HCT116 (cell line): ENCODE data around the gene GREB1L. TPM values are rescaled to one million over a fixed set of nuclear protein-coding genes. Genes with fewer than 3 reads are reported as not detected.

Source experiments
- ATAC-seq: fragments of 200-7000 bp; cut with Tn5 transposase; 2 replicates; pipeline ENCODE4 v1.9.1; 2020; ENCODE audit warnings: mild to moderate bottlenecking, moderate library complexity
- BruUV-seq: library from RNA; stranded (reverse); fragments of 400-500 nt; replicated peaks from 2 replicates; lab custom pipeline; 2021; lab: Mats Ljungman, UMichigan
- CTCF ChIA-PET: fragments of 300-600 bp; sonication (Branson Sonifier 250); formaldehyde crosslinking; loops from one replicate; lab custom pipeline; 2021; ENCODE audit warnings: antibody characterized with exemption; lab: Charles Lee
- POLR2A ChIA-PET: fragments of 300-600, 350-600 bp; sonication (Branson Sonifier 250); formaldehyde crosslinking; loops from one replicate; lab custom pipeline; 2021; ENCODE audit warnings: antibody characterized with exemption; lab: Charles Lee
- RAD21 ChIA-PET, 2 experiments: fragments of 300-600 bp; sonication (Branson Sonifier 250); formaldehyde crosslinking; loops; one replicate each; lab custom pipeline; 2023; ENCODE audit warnings: low total read pairs in 2 of 2; ENCODE audit not compliant: uncharacterized antibody in 2 of 2, unreplicated experiment in 2 of 2, low non-redundant PET in 1 of 2; lab: Charles Lee
- DNase-seq: peaks from one replicate; pipeline ENCODE4 v3.0.0-alpha.2; 2010; ENCODE audit warnings: low read depth, low spot score
- H2AFZ ChIP-seq: fragments of 200-600 bp; shearing (Covaris generic), sonication (generic); 2 replicates; pipeline ENCODE4 v1.6.1; 2017; ENCODE audit warnings: low read depth, mixed run types, mixed read lengths, antibody characterized with exemption, low read length; ENCODE audit not compliant: poor library complexity, severe bottlenecking
- H3K27ac ChIP-seq: 2 replicates; pipeline ENCODE4 v1.5.1; 2012; ENCODE audit warnings: low read depth, low read length
- H3K27me3 ChIP-seq: fragments of 200-600 bp; sonication (generic); 2 replicates; pipeline ENCODE4 v1.6.1; 2016; ENCODE audit warnings: mixed run types, low read length, mixed read lengths; ENCODE audit not compliant: insufficient read depth
- H3K36me3 ChIP-seq, 2 experiments: fragments of 200-500 bp in 1 of 2; fragments of 200-600 bp in 1 of 2; sonication (Bioruptor generic) in 1 of 2; sonication (generic) in 1 of 2; 2 replicates each; pipeline versions ENCODE4 v1.5.1 to v1.6.1; 2014 to 2016; ENCODE audit warnings: low read length in 2 of 2, inconsistent platforms in 1 of 2, mixed read lengths in 1 of 2, mixed run types in 1 of 2; ENCODE audit not compliant: insufficient read depth in 2 of 2, control insufficient read depth in 1 of 2
- H3K4me1 ChIP-seq, 2 experiments: fragments of 200-600 bp in 1 of 2; sonication (generic) in 1 of 2; 2 replicates each; pipeline versions ENCODE4 v1.5.1 to v1.6.1; 2012 to 2017; ENCODE audit warnings: low read length in 2 of 2, inconsistent platforms in 1 of 2, mild to moderate bottlenecking in 1 of 2, mixed read lengths in 1 of 2, mixed run types in 1 of 2, moderate library complexity in 1 of 2; ENCODE audit not compliant: insufficient read depth in 2 of 2, control insufficient read depth in 1 of 2
- H3K4me2 ChIP-seq: fragments of 200-600 bp; sonication (generic); 2 replicates; pipeline ENCODE4 v1.6.1; 2017; ENCODE audit warnings: mixed run types, low read length, mixed read lengths
- H3K4me3 ChIP-seq, 2 experiments: fragments of 200-600 bp in 1 of 2; sonication (generic) in 1 of 2; replicated peaks in 1 of 2; 2 replicates each; pipeline ENCODE4 v1.5.1; 2011 to 2016; ENCODE audit warnings: low read length in 2 of 2, control low read depth in 1 of 2, low read depth in 1 of 2, mild to moderate bottlenecking in 1 of 2, mixed read lengths in 1 of 2, mixed run types in 1 of 2
- H3K79me2 ChIP-seq: fragments of 200-600 bp; sonication (generic); 2 replicates; pipeline ENCODE4 v1.6.1; 2017; ENCODE audit warnings: mild to moderate bottlenecking, mixed run types, low read length, moderate library complexity, mixed read lengths; ENCODE audit not compliant: insufficient read depth
- H3K9ac ChIP-seq: fragments of 200-600 bp; sonication (generic); 2 replicates; pipeline ENCODE4 v1.6.1; 2016; ENCODE audit warnings: low read length, mixed read lengths
- H3K9me2 ChIP-seq: fragments of 200-600 bp; sonication (generic), shearing (Covaris generic); 2 replicates; pipeline ENCODE4 v1.6.1; 2017; ENCODE audit warnings: mixed run types, mild to moderate bottlenecking, moderate library complexity; ENCODE audit not compliant: insufficient read depth
- H3K9me3 ChIP-seq, 2 experiments: fragments of 200-500 bp in 1 of 2; fragments of 200-600 bp in 1 of 2; sonication (Bioruptor generic) in 1 of 2; sonication (generic) in 1 of 2; 2 replicates each; pipeline ENCODE4 v1.6.1; 2014 to 2017; ENCODE audit warnings: low read length in 2 of 2, mixed read lengths in 2 of 2, inconsistent platforms in 1 of 2, low read depth in 1 of 2, mild to moderate bottlenecking in 1 of 2, mixed run types in 1 of 2, moderate library complexity in 1 of 2; ENCODE audit not compliant: control insufficient read depth in 1 of 2, insufficient read depth in 1 of 2
- H4K20me1 ChIP-seq: fragments of 200-600 bp; sonication (generic), shearing (Covaris generic); 2 replicates; pipeline ENCODE4 v1.6.1; 2017; ENCODE audit warnings: mixed run types, mild to moderate bottlenecking, moderate library complexity; ENCODE audit not compliant: insufficient read depth
- CEBPB ChIP-seq: IDR thresholded peaks from 2 replicates; pipeline ENCODE4 v1.6.1; 2012; ENCODE audit warnings: low read depth
- ELF1 ChIP-seq: IDR thresholded peaks from 2 replicates; pipeline ENCODE4 v1.6.1; 2012; ENCODE audit warnings: low read depth, borderline replicate concordance
- EZH2phosphoT487 ChIP-seq: fragments of 200-600 bp; IDR thresholded peaks from 2 replicates; pipeline ENCODE4 v1.6.1; 2018; ENCODE audit warnings: antibody characterized with exemption, borderline replicate concordance
- FOSL1 ChIP-seq: IDR thresholded peaks from 2 replicates; pipeline ENCODE4 v1.6.1; 2012; ENCODE audit warnings: low read depth
- POLR2A ChIP-seq: IDR thresholded peaks from 2 replicates; pipeline ENCODE4 v1.7.0; 2011; ENCODE audit warnings: borderline replicate concordance; ENCODE audit not compliant: insufficient read depth, insufficient read length; ENCODE audit errors: extremely low read depth
- RAD21 ChIP-seq: IDR thresholded peaks from 2 replicates; pipeline ENCODE4 v1.6.1; 2012; ENCODE audit warnings: low read depth, mild to moderate bottlenecking
- SIN3A ChIP-seq: IDR thresholded peaks from 2 replicates; pipeline ENCODE4 v1.6.1; 2012; ENCODE audit warnings: low read depth
- SP1 ChIP-seq: IDR thresholded peaks from 2 replicates; pipeline ENCODE4 v1.6.1; 2012; ENCODE audit warnings: low read depth
- TCF7L2 ChIP-seq: IDR thresholded peaks from 2 replicates; pipeline ENCODE4 v1.7.0; 2011; ENCODE audit warnings: borderline replicate concordance, inconsistent platforms; ENCODE audit not compliant: insufficient read depth, insufficient read length; ENCODE audit errors: extremely low read depth
- YY1 ChIP-seq: IDR thresholded peaks from 2 replicates; pipeline ENCODE4 v1.6.1; 2011; ENCODE audit warnings: low read length, low read depth, moderate library complexity, mild to moderate bottlenecking; ENCODE audit not compliant: insufficient replicate concordance; ENCODE audit errors: extremely low read depth
- ZFX ChIP-seq: fragments of 450-650 bp; IDR thresholded peaks from 2 replicates; pipeline ENCODE4 v1.6.1; 2017
- ZNF274 ChIP-seq: fragments of 200-500 bp; sonication (Bioruptor generic); IDR thresholded peaks from 2 replicates; pipeline ENCODE4 v1.6.1; 2014; ENCODE audit warnings: mild to moderate bottlenecking, low read depth, low read length, inconsistent platforms
- intact Hi-C: fragments of 100-400 bp; cut with micrococcal nuclease; formaldehyde crosslinking; loops from 2 replicates; pipeline ENCODE4 v1.10.0; 2022
- total RNA-seq: library from RNA; stranded (reverse); gene quantifications from one replicate; pipeline ENCODE4 v1.2.1, GENCODE V29; 2021; ENCODE audit not compliant: unreplicated experiment
- TF ChIP-seq, protein P1 (sequence below): IDR thresholded peaks from 2 replicates; pipeline ENCODE4 v1.6.1; 2012

Gene GREB1L
- total RNA-seq, 1 experiment from 2014 or later, result 12.2 TPM

DNA sequence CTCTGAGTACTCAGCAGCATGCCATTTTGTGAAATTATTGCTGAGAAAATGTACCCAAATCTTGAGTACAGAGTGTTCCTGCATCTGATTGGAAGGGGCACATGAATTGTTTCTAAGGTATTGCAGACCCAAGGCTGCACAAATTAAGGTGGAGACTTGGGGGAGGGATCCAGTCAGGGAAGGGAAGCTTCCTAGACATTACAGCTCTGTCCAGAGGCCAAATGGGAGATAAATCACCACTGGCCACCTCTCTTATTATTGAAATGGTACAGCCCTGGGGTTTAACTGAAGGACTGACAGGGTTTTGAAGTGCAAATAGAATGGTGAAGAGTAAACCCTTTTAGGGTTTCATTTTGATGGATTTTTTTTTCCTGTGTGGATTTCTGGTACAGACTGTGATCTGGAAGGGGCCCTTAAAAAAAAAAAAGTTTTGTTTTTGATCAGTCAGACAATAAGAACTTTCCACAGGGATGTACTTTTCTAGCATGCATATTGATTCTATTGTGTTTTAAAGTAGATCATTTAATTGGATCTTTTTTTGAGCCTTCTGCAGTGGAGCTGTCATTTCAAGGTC lies 119.4 kb downstream of the GREB1L start:
- Histone ChIP-seq H3K9me2 (no peaks in the 10 kb centered on the region), H3K4me2 (peak overlapping the region; percentile 5; the same call in 1 of the 2 replicates), H3K9me3 (no peaks in the 10 kb centered on the region), H3K4me1 (peaks cover 0 to 23% of the 10 kb centered on the region in 2 experiments; a peak in 2 of 4 replicates), H3K79me2 (peaks cover 5% of the 10 kb centered on the region; the same call in 1 of the 2 replicates), H2AFZ (no peak overlapping the region), H3K27ac (no peak overlapping the region), H3K36me3 (no peaks in the 10 kb centered on the region), H3K9ac (no peak overlapping the region), H3K4me3 (no peak overlapping the region), H4K20me1 (no peaks in the 10 kb centered on the region), H3K27me3 (no peaks in the 10 kb centered on the region)
- DNase-seq, result peak; percentile 31
- no TSS peak for BruUV-seq
- TF ChIP-seq TCF7L2 (no peak), FOSL1 (no peak), ZNF274 (no peak), ELF1 (no peak), YY1 (no peak), POLR2A (no peak), EZH2phosphoT487 (no peak), CEBPB (no peak), ZFX (no peak), SIN3A (no peak), SP1 (no peak)
- TF ChIP-seq, protein P1, sequence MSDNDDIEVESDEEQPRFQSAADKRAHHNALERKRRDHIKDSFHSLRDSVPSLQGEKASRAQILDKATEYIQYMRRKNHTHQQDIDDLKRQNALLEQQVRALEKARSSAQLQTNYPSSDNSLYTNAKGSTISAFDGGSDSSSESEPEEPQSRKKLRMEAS, result no peak
- intact Hi-C loops, result no loop called here
- POLR2A ChIA-PET, result no interaction called here
- peak; percentile 76 for ATAC-seq
- RAD21 ChIA-PET, result no interaction called here
- CTCF ChIA-PET, result no interaction called here

DNA sequence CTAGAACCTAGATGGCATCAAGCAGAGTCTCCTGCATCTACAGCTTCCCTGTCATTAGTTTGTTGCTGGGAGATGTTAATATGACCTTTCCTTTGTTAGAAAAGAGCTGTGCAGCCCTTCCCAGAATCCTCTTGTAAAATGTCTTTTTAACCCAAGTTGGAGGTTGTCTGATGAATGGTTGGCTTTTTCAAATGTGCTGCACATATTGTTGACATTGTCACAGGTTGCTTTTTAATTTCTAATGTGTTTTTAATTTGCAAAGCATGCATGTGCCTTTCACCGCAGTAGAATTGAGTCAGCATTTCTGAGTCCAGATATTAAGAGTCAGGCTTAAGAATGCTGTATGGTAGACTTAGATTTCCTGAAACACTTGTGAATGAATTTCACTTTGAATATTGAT lies 120.8 kb downstream of the GREB1L start:
- no peak for DNase-seq
- POLR2A ChIA-PET, result no interaction called here
- CTCF ChIA-PET, result no interaction called here
- Histone ChIP-seq H3K27me3 (no peaks in the 10 kb centered on the region), H3K4me2 (no peak overlapping the region), H2AFZ (no peak overlapping the region), H3K27ac (no peak overlapping the region), H4K20me1 (no peaks in the 10 kb centered on the region), H3K9me3 (no peaks in the 10 kb centered on the region), H3K9me2 (no peaks in the 10 kb centered on the region), H3K4me1 (peaks cover 0 to 23% of the 10 kb centered on the region in 2 experiments; a peak in 2 of 4 replicates), H3K36me3 (no peaks in the 10 kb centered on the region), H3K4me3 (no peak overlapping the region), H3K79me2 (peaks cover 5% of the 10 kb centered on the region; the same call in 1 of the 2 replicates), H3K9ac (no peak overlapping the region)
- no TSS peak for BruUV-seq
- RAD21 ChIA-PET, result no interaction called here
- intact Hi-C loops, result no loop called here
- no peak for ATAC-seq
- TF ChIP-seq RAD21 (no peak), ELF1 (no peak)
- TF ChIP-seq, all 23 proteins: peak for 0
